HCT116 (cell line): ENCODE measurements around the gene IGDCC3.

ENCODE experiments used
- CTCF ChIP-seq, 3 experiments: fragments of 200-600 bp in 1 of 3; sonication (generic) in 1 of 3; IDR thresholded peaks in 2 of 3; conservative IDR thresholded peaks in 1 of 3; 2 replicates each; pipeline ENCODE4 v1.5.1; 2012 to 2017; ENCODE audit warnings: low read depth in 2 of 3, low read length in 2 of 3, antibody characterized with exemption in 1 of 3, borderline replicate concordance in 1 of 3, control low read depth in 1 of 3, mild to moderate bottlenecking in 1 of 3, mixed read lengths in 1 of 3, mixed run types in 1 of 3, moderate library complexity in 1 of 3; ENCODE audit not compliant: insufficient read depth in 1 of 3
- POLR2A ChIP-seq: IDR thresholded peaks from 2 replicates; pipeline ENCODE4 v1.7.0; 2011; ENCODE audit warnings: borderline replicate concordance; ENCODE audit not compliant: insufficient read depth, insufficient read length; ENCODE audit errors: extremely low read depth
- REST ChIP-seq: IDR thresholded peaks from 2 replicates; pipeline ENCODE4 v1.6.1; 2012; ENCODE audit warnings: low read depth

GRCh38 chr15:65396283-65396964, 18.6 kb upstream of the IGDCC3 start:
- TF ChIP-seq CTCF (IDR thresholded peaks at IDR 0.05 in 2 of 3, conservative IDR thresholded peaks at IDR 0.05 in 1 of 3; ENCODE audit: borderline replicate concordance in 1 of 3, insufficient read depth in 1 of 3, low read depth in 2 of 3, low read length in 2 of 3) (no peak), POLR2A (no peak), REST (no peak)
